ENCODE data around the gene NAV2. TPM values are rescaled to one million over a fixed set of nuclear protein-coding genes. Genes with fewer than 3 reads are reported as not detected.

NAV2 gene
- total RNA-seq, 1 experiment from 2014 or later: 23.3 TPM

DNA sequence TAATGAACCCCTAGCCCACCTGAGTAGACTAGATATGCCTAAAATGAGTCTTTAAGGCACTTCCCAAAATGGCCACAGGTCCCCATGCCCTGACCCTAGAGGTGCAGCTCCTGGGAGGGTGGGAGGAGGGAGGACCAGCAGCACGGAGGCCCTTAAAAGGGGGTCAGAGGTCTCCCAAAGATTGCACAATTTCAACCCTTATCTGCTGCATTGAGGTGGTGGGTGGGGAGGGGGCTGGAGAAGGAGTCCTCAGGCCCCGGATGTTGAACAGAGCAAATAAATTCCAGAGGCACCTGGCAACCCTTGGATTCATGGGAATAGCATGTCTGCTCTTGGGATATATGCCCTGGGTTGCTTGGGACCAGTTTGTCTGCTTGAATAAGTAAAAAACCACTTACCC is 57.6 kb downstream of the NAV2 start:
- Histone ChIP-seq H3K27me3 (ENCODE audit: insufficient read depth, low read depth) (no peaks in the 10 kb centered on the region), H3K4me2 (peak overlapping the region; percentile 57), H3K36me3 (ENCODE audit: low read depth) (no peaks in the 10 kb centered on the region), H3K9me3 (ENCODE audit: insufficient read depth, low read depth) (no peaks in the 10 kb centered on the region), H3K9me2 (ENCODE audit: insufficient read depth) (no peaks in the 10 kb centered on the region), H3K4me3 (no peak overlapping the region), H3K79me2 (ENCODE audit: low read depth) (no peaks in the 10 kb centered on the region), H4K20me1 (ENCODE audit: insufficient read depth) (no peaks in the 10 kb centered on the region), H2AFZ (no peak overlapping the region), H3K27ac (peak overlapping the region; percentile 10; the same call in 1 of the 2 replicates), H3F3A (ENCODE audit: insufficient read depth, low read depth) (peaks cover 17% of the 10 kb centered on the region; the same call in 1 of the 2 replicates), H3K4me1 (replicated peaks; ENCODE audit: insufficient read depth) (peaks cover 24% of the 10 kb centered on the region)
- BruUV-seq (replicated peaks): no TSS peak
- POLR2A ChIA-PET (ENCODE audit: unreplicated experiment): interaction anchor here (0.6 kb wide), 1 partner anchor 31 kb away, joined by 4 read pairs; no protein-coding TSS in a partner anchor
- no peak for TF ChIP-seq EZH2 (IDR thresholded peaks at IDR 0.05; ENCODE audit: low read depth)
- TF ChIP-seq, protein P1, sequence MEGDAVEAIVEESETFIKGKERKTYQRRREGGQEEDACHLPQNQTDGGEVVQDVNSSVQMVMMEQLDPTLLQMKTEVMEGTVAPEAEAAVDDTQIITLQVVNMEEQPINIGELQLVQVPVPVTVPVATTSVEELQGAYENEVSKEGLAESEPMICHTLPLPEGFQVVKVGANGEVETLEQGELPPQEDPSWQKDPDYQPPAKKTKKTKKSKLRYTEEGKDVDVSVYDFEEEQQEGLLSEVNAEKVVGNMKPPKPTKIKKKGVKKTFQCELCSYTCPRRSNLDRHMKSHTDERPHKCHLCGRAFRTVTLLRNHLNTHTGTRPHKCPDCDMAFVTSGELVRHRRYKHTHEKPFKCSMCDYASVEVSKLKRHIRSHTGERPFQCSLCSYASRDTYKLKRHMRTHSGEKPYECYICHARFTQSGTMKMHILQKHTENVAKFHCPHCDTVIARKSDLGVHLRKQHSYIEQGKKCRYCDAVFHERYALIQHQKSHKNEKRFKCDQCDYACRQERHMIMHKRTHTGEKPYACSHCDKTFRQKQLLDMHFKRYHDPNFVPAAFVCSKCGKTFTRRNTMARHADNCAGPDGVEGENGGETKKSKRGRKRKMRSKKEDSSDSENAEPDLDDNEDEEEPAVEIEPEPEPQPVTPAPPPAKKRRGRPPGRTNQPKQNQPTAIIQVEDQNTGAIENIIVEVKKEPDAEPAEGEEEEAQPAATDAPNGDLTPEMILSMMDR (conservative IDR thresholded peaks at IDR 0.05): no peak
- intact Hi-C loops (cut with micrococcal nuclease; ENCODE audit: unreplicated experiment): no loop called here
- CTCF ChIA-PET: interaction anchor here (0.7 kb wide), 1 partner anchor 28 kb away, joined by 4 read pairs; no protein-coding TSS in a partner anchor
- DNase-seq: no peak

DNA sequence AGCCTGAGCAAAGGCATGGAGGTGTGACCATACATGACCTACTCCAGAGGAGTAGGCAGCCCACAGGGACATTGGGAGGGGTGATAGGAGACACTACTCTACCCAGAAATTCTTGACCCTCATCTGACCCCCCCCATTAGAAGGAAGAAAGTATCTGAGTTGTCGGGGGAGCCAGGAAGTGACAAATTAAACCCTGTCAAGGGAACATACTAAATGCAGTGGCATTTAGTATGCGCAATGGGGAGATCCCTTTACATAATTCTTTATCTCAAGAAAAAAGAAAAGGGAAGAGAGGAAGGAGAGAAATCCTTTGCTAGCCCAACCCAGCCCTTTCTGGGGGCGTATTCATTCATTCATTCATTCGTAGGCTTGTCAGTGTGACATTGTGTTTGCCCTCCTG is 58.8 kb downstream of the NAV2 start:
- no peaks in the 10 kb centered on the region for H4K20me1 ChIP-seq (ENCODE audit: insufficient read depth)
- H3K79me2 ChIP-seq (ENCODE audit: low read depth): no peaks in the 10 kb centered on the region
- no peak for DNase-seq
- peaks cover 17% of the 10 kb centered on the region; the same call in 1 of the 2 replicates for H3F3A ChIP-seq (ENCODE audit: insufficient read depth, low read depth)
- H3K9me2 ChIP-seq (ENCODE audit: insufficient read depth): no peaks in the 10 kb centered on the region
- ChIA-PET POLR2A (ENCODE audit: unreplicated experiment) (no interaction called here), CTCF (no interaction called here)
- no TSS peak for BruUV-seq (replicated peaks)
- TF ChIP-seq, protein P1 (conservative IDR thresholded peaks at IDR 0.05): no peak
- TF ChIP-seq EZH2 (IDR thresholded peaks at IDR 0.05; ENCODE audit: low read depth): no peak
- intact Hi-C loops (cut with micrococcal nuclease; ENCODE audit: unreplicated experiment): no loop called here
- peaks cover 31% of the 10 kb centered on the region for H3K4me1 ChIP-seq (replicated peaks; ENCODE audit: insufficient read depth)
- no peak overlapping the region for H3K4me3 ChIP-seq
- no peak overlapping the region for H2AFZ ChIP-seq
- H3K36me3 ChIP-seq (ENCODE audit: low read depth): no peaks in the 10 kb centered on the region
- no peak overlapping the region for H3K27ac ChIP-seq
- H3K4me2 ChIP-seq: no peak overlapping the region
- H3K9me3 ChIP-seq (ENCODE audit: insufficient read depth, low read depth): no peaks in the 10 kb centered on the region
- no peaks in the 10 kb centered on the region for H3K27me3 ChIP-seq (ENCODE audit: insufficient read depth, low read depth)

GRCh38 chr11:19772480-19772879 is 59.8 kb downstream of the NAV2 start:
- no peaks in the 10 kb centered on the region for H3K9me3 ChIP-seq (ENCODE audit: insufficient read depth, low read depth)
- no TSS peak for BruUV-seq (replicated peaks)
- ChIA-PET POLR2A (ENCODE audit: unreplicated experiment) (no interaction called here), CTCF (no interaction called here)
- H2AFZ ChIP-seq: no peak overlapping the region
- DNase-seq: no peak
- H3K9me2 ChIP-seq (ENCODE audit: insufficient read depth): no peaks in the 10 kb centered on the region
- peaks cover 17% of the 10 kb centered on the region; the same call in 1 of the 2 replicates for H3F3A ChIP-seq (ENCODE audit: insufficient read depth, low read depth)
- intact Hi-C loops (cut with micrococcal nuclease; ENCODE audit: unreplicated experiment): no loop called here
- no peak overlapping the region for H3K4me3 ChIP-seq
- H3K4me1 ChIP-seq (replicated peaks; ENCODE audit: insufficient read depth): peaks cover 34% of the 10 kb centered on the region
- H4K20me1 ChIP-seq (ENCODE audit: insufficient read depth): no peaks in the 10 kb centered on the region
- H3K27ac ChIP-seq: no peak overlapping the region
- H3K4me2 ChIP-seq: no peak overlapping the region
- TF ChIP-seq, protein P1 (conservative IDR thresholded peaks at IDR 0.05): no peak
- no peak for TF ChIP-seq EZH2 (IDR thresholded peaks at IDR 0.05; ENCODE audit: low read depth)
- no peaks in the 10 kb centered on the region for H3K36me3 ChIP-seq (ENCODE audit: low read depth)
- H3K79me2 ChIP-seq (ENCODE audit: low read depth): no peaks in the 10 kb centered on the region
- no peaks in the 10 kb centered on the region for H3K27me3 ChIP-seq (ENCODE audit: insufficient read depth, low read depth)

All from PC-9 (cell line).